HepG2 (cell line): ENCODE data around the gene ANKRD11. TPM values are rescaled to one million over a fixed set of nuclear protein-coding genes. Genes with fewer than 3 reads are reported as not detected.

Experiments used
- ATAC-seq: fragments of 200-7000 bp; cut with Tn5 transposase; 3 replicates; pipeline ENCODE4 v1.9.1; 2020; ENCODE audit warnings: mild to moderate bottlenecking, moderate library complexity
- BruUV-seq: library from RNA; stranded (reverse); fragments of 400-500 nt; replicated peaks from 2 replicates; lab custom pipeline; 2021; lab: Mats Ljungman, UMichigan
- CTCF ChIA-PET: fragments of 300-600 bp; formaldehyde crosslinking; extraction: SDS; loops from one replicate; lab custom pipeline; 2021; ENCODE audit warnings: low total read pairs, inconsistent platforms, low intra/inter-chr PET ratio; lab: Yijun Ruan, JAX
- POLR2A ChIA-PET: fragments of 350-600 bp; sonication (Branson Sonifier 250); formaldehyde crosslinking; loops from one replicate; lab custom pipeline; 2020; ENCODE audit warnings: antibody characterized with exemption, inconsistent platforms; lab: Yijun Ruan, JAX
- DNase-seq: peaks from one replicate; pipeline ENCODE4 v3.0.0-alpha.2; 2015; ENCODE audit warnings: low spot score
- FAIRE-seq: peaks from 3 replicates; lab custom pipeline; 2011; peaks lifted over from hg19 to GRCh38; lab: Jason Lieb, UNC
- H2AFZ ChIP-seq: one replicate; pipeline ENCODE4 v1.6.1; 2011; ENCODE audit warnings: low read length, inconsistent platforms
- H3K27ac ChIP-seq: fragments of 300-600 bp; 3 replicates; pipeline ENCODE4 v1.8.0; 2011; ENCODE audit warnings: mixed run types, mild to moderate bottlenecking, mixed read lengths, low read length, inconsistent platforms; ENCODE audit not compliant: insufficient read depth; ENCODE audit errors: extremely low read length
- H3K27me3 ChIP-seq, 2 experiments: fragments of 200-600 bp in 1 of 2; 2 replicates in 1 of 2; 3 replicates in 1 of 2; pipeline versions ENCODE4 v1.6.0 to v1.8.0; 2011; ENCODE audit warnings: low read length in 2 of 2, mild to moderate bottlenecking in 2 of 2, moderate library complexity in 2 of 2, inconsistent platforms in 1 of 2; ENCODE audit not compliant: insufficient read depth in 2 of 2, control insufficient read depth in 1 of 2
- H3K36me3 ChIP-seq, 2 experiments: fragments of 200-600 bp in 1 of 2; replicated peaks in 1 of 2; 2 replicates in 1 of 2; 3 replicates in 1 of 2; pipeline versions ENCODE4 v1.5.1 to v1.8.0; 2011; ENCODE audit warnings: low read length in 2 of 2, inconsistent platforms in 1 of 2; ENCODE audit not compliant: insufficient read depth in 2 of 2, control insufficient read depth in 1 of 2
- H3K4me1 ChIP-seq: 2 replicates; pipeline ENCODE4 v1.5.1; 2012; ENCODE audit warnings: low read length, inconsistent platforms; ENCODE audit not compliant: insufficient read depth
- H3K4me2 ChIP-seq: 2 replicates; pipeline ENCODE4 v1.6.0; 2011; ENCODE audit warnings: low read depth, low read length, inconsistent platforms
- H3K4me3 ChIP-seq, 3 experiments: fragments of 200-600 bp in 1 of 3; sonication (generic), shearing (Covaris generic) in 1 of 3; replicated peaks in 1 of 3; 2 replicates each; pipeline ENCODE4 v1.5.1; 2011 to 2016; ENCODE audit warnings: low read length in 3 of 3, inconsistent platforms in 2 of 3, low read depth in 2 of 3, mild to moderate bottlenecking in 2 of 3, control low read depth in 1 of 3, mixed read lengths in 1 of 3; ENCODE audit not compliant: insufficient read depth in 1 of 3
- H3K79me2 ChIP-seq: one replicate; pipeline ENCODE4 v1.6.1; 2011; ENCODE audit warnings: low read length, inconsistent platforms; ENCODE audit not compliant: insufficient read depth
- H3K9ac ChIP-seq: 2 replicates; pipeline ENCODE4 v1.6.0; 2011; ENCODE audit warnings: mild to moderate bottlenecking, low read depth, low read length, inconsistent platforms; ENCODE audit not compliant: insufficient read depth
- H3K9me3 ChIP-seq: 2 replicates; pipeline ENCODE4 v1.5.1; 2012; ENCODE audit warnings: mild to moderate bottlenecking, low read length
- H4K20me1 ChIP-seq: 2 replicates; pipeline ENCODE4 v1.6.0; 2011; ENCODE audit warnings: inconsistent platforms, mild to moderate bottlenecking, low read length, moderate library complexity; ENCODE audit not compliant: insufficient read depth
- AGO2 ChIP-seq: fragments of 200-400 bp; formaldehyde crosslinking; optimal IDR thresholded peaks from 2 replicates; pipeline ENCODE3; 2017; ENCODE audit warnings: mild to moderate bottlenecking, low read depth, low read length, moderate library complexity
- HNRNPL ChIP-seq: fragments of 200-400 bp; formaldehyde crosslinking; IDR thresholded peaks from 2 replicates; pipeline ENCODE4 v1.6.1; 2017; ENCODE audit warnings: mild to moderate bottlenecking, low read depth, low read length
- NRL ChIP-seq: sonication (generic); formaldehyde crosslinking; IDR thresholded peaks from 2 replicates; pipeline ENCODE4 v1.5.0; 2020; ENCODE audit warnings: missing genetic modification reagents, mild to moderate bottlenecking, moderate library complexity, borderline replicate concordance
- PAF1 ChIP-seq: IDR thresholded peaks from 2 replicates; pipeline ENCODE4 v1.6.1; 2016; ENCODE audit warnings: missing genetic modification reagents, missing compliant biosample characterization
- RBM22 ChIP-seq: fragments of 200-400 bp; formaldehyde crosslinking; optimal IDR thresholded peaks from 2 replicates; pipeline ENCODE3; 2017; ENCODE audit warnings: mild to moderate bottlenecking, low read length, moderate library complexity
- ZC3H13 ChIP-seq: sonication (generic); formaldehyde crosslinking; IDR thresholded peaks from 2 replicates; pipeline ENCODE4 v1.8.1; 2023; ENCODE audit warnings: mild to moderate bottlenecking, missing genetic modification reagents, moderate library complexity
- ZNF343 ChIP-seq: sonication (generic); formaldehyde crosslinking; IDR thresholded peaks from 2 replicates; pipeline ENCODE4 v1.4.0; 2020; ENCODE audit warnings: mild to moderate bottlenecking, missing genetic modification reagents
- ZNF737 ChIP-seq: sonication (generic); formaldehyde crosslinking; IDR thresholded peaks from 2 replicates; pipeline ENCODE4 v1.5.0; 2020; ENCODE audit warnings: missing genetic modification reagents, mild to moderate bottlenecking, borderline replicate concordance
- ZNF75D ChIP-seq: sonication (generic); formaldehyde crosslinking; IDR thresholded peaks from 2 replicates; pipeline ENCODE4 v1.8.1; 2023; ENCODE audit warnings: missing genetic modification reagents, mild to moderate bottlenecking, borderline replicate concordance
- WGBS: methylation state at CpG from one replicate; pipeline ENCODE4 v1.1.6; 2017; ENCODE audit warnings: low lambda C conversion rate; 5-methylcytosine and 5-hydroxymethylcytosine counted together
- in situ Hi-C: cut with HindIII; loops from 2 replicates; pipeline ENCODE4 v1.10.0; 2017; ENCODE audit warnings: low pct_unique_long_range_greater_than_20kb; ENCODE audit not compliant: extremely low pct_ligation_motif_present
- intact Hi-C: fragments of 100-400 bp; cut with micrococcal nuclease; formaldehyde crosslinking; loops from one replicate; pipeline ENCODE4 v1.10.0; 2022; ENCODE audit not compliant: unreplicated experiment
- polyA plus RNA-seq, 8 experiments: library from polyadenylated mRNA; depleted of rRNA in 3 of 8; stranded (reverse) in 7 of 8; unstranded in 1 of 8; fragments of >200 nt; fragmentation: Illumina TruSeq in 4 of 8; extraction: Trizol in 4 of 8; gene quantifications; 2 replicates each; pipeline versions ENCODE4 v1.2.1 to v1.2.3, GENCODE V29; 2011 to 2016; ENCODE audit warnings: low read depth in 4 of 8, missing spikeins in 1 of 8, mixed read lengths in 1 of 8; ENCODE audit not compliant: insufficient read depth in 1 of 8
- total RNA-seq, 5 experiments: library from RNA; depleted of rRNA; stranded (reverse); fragments of >200 nt; fragmentation: Illumina TruSeq; extraction: Trizol; gene quantifications; 2 replicates each; pipeline ENCODE4 v1.2.3, GENCODE V29; 2016; ENCODE audit warnings: low read depth in 1 of 5
- TF ChIP-seq, protein P1 (sequence below): sonication (generic); formaldehyde crosslinking; IDR thresholded peaks from 2 replicates; pipeline ENCODE4 v1.5.1; 2020; ENCODE audit warnings: missing genetic modification reagents, mild to moderate bottlenecking, borderline replicate concordance

Gene ANKRD11
- total and polyA plus RNA-seq, 2 of the 13 experiments (the other 11 are each of a cell fraction or from before 2014, with no cell fraction given): 21.4 to 38.4 TPM

DNA sequence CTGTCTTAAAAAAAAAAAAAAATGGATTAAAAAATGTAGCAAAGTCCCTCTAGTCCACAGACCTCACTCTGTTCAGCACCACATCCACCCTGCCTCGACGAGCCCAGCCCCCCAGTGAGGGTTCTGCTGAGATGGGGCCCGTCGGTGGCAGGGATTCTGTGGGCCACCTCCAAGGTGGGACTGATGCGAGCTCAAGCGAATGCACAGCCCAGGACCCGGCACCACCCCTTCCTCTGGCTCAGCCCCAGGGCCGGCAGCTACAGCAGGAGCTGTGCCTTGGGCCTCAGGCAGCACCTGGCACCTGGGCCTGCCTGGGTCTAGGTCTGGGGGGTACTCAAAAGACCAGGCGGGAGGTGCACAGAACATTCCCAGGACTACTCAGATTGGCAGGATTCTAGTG lies 213.3 kb downstream of the ANKRD11 start:
- H3K27me3 ChIP-seq: no peaks in the 10 kb centered on the region
- over 99% methylated on average over 8 of the region's 9 CpGs for WGBS
- H3K27ac ChIP-seq: no peak overlapping the region
- no peak for FAIRE-seq
- no peak overlapping the region for H3K4me3 ChIP-seq
- no TSS peak for BruUV-seq
- intact Hi-C loops (no loop called here), in situ Hi-C loops (no loop called here)
- H3K4me2 ChIP-seq: no peak overlapping the region
- H3K36me3 ChIP-seq: peaks cover 43 to 76% of the 10 kb centered on the region in 2 experiments
- no peak for DNase-seq
- ChIA-PET POLR2A (no interaction called here), CTCF (no interaction called here)
- H3K4me1 ChIP-seq: no peaks in the 10 kb centered on the region
- H3K9me3 ChIP-seq: no peaks in the 10 kb centered on the region
- no peak for ATAC-seq
- H3K79me2 ChIP-seq: peaks cover 2% of the 10 kb centered on the region
- no peak for TF ChIP-seq ZNF737
- no peak for TF ChIP-seq ZC3H13
- TF ChIP-seq ZNF75D: no peak
- H3K9ac ChIP-seq: no peak overlapping the region
- H2AFZ ChIP-seq: no peak overlapping the region
- no peaks in the 10 kb centered on the region for H4K20me1 ChIP-seq

GRCh38 chr16:89275837-89276720 lies 214.3 kb downstream of the ANKRD11 start:
- Histone ChIP-seq H3K4me1 (no peaks in the 10 kb centered on the region), H3K27ac (no peak overlapping the region), H3K27me3 (no peaks in the 10 kb centered on the region), H3K4me3 (no peak overlapping the region), H3K9ac (no peak overlapping the region), H2AFZ (no peak overlapping the region), H4K20me1 (peaks cover 5% of the 10 kb centered on the region; the same call in 1 of the 2 replicates), H3K79me2 (peaks cover 2% of the 10 kb centered on the region), H3K9me3 (no peaks in the 10 kb centered on the region), H3K4me2 (no peak overlapping the region), H3K36me3 (peaks cover 48 to 77% of the 10 kb centered on the region in 2 experiments)
- CTCF ChIA-PET: no interaction called here
- in situ Hi-C loops: no loop called here
- DNase-seq (no peak), FAIRE-seq (no peak), ATAC-seq (no peak; the same call in 2 of the 3 replicates)
- peak; percentile 17; the same call in 1 of the 2 replicates for TF ChIP-seq PAF1 (CRISPR knock-in tag)
- TF ChIP-seq, protein P1, sequence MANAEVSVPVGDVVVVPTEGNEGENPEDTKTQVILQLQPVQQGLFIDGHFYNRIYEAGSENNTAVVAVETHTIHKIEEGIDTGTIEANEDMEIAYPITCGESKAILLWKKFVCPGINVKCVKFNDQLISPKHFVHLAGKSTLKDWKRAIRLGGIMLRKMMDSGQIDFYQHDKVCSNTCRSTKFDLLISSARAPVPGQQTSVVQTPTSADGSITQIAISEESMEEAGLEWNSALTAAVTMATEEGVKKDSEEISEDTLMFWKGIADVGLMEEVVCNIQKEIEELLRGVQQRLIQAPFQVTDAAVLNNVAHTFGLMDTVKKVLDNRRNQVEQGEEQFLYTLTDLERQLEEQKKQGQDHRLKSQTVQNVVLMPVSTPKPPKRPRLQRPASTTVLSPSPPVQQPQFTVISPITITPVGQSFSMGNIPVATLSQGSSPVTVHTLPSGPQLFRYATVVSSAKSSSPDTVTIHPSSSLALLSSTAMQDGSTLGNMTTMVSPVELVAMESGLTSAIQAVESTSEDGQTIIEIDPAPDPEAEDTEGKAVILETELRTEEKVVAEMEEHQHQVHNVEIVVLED (CRISPR knock-in tag): no peak
- TF ChIP-seq AGO2: peak; percentile 0
- 0 out of 2 replicates have a peak, but pooled peaks have one; percentile 30 for TF ChIP-seq HNRNPL
- no peak for TF ChIP-seq ZNF343 (CRISPR knock-in tag)
- peak; percentile 95 for TF ChIP-seq RBM22
- TF ChIP-seq NRL: 0 out of 2 replicates have a peak, but pooled peaks have one; percentile 12
- WGBS: 98% methylated on average over 38 of the region's 39 CpGs
- no TSS peak for BruUV-seq
- POLR2A ChIA-PET: no interaction called here
- intact Hi-C loops: no loop called here
